BLaER1 treated with 17β-estradiol and CSF1 and Interleukin-3, amounts not matched to agents 10 nM and 100 nM (cell line): ENCODE results near the gene SNX8.

Experiments
- H3K27ac ChIP-seq, 11 experiments: shearing (Covaris generic); formaldehyde crosslinking; 2 replicates each; pipeline ENCODE4 v1.8.1; 2022
- H3K27me3 ChIP-seq, 11 experiments: shearing (Covaris generic); formaldehyde crosslinking; 2 replicates each; pipeline ENCODE4 v1.8.1; 2022
- H3K36me3 ChIP-seq, 11 experiments: shearing (Covaris generic); formaldehyde crosslinking; 2 replicates each; pipeline ENCODE4 v1.8.1; 2022
- H3K4me1 ChIP-seq, 10 experiments: shearing (Covaris generic); formaldehyde crosslinking; 2 replicates each; pipeline ENCODE4 v1.8.1; 2022
- H3K4me2 ChIP-seq, 11 experiments: shearing (Covaris generic); formaldehyde crosslinking; 2 replicates each; pipeline ENCODE4 v1.8.1; 2022
- H3K4me3 ChIP-seq, 10 experiments: shearing (Covaris generic); formaldehyde crosslinking; 2 replicates each; pipeline ENCODE4 v1.8.1; 2022
- H3K9ac ChIP-seq, 11 experiments: shearing (Covaris generic); formaldehyde crosslinking; 2 replicates each; pipeline ENCODE4 v1.8.1; 2022
- H3K9me3 ChIP-seq, 11 experiments: shearing (Covaris generic); formaldehyde crosslinking; replicated peaks in 1 of 11; 2 replicates each; pipeline ENCODE4 v1.8.1; 2022
- H4K20me1 ChIP-seq, 11 experiments: shearing (Covaris generic); formaldehyde crosslinking; 2 replicates each; pipeline ENCODE4 v1.8.1; 2022
- Cebpa-rat ChIP-seq, 11 experiments: shearing (Covaris generic); IDR thresholded peaks; 2 replicates each; pipeline ENCODE4 v1.8.1; 2022

The SNX8 gene

DNA sequence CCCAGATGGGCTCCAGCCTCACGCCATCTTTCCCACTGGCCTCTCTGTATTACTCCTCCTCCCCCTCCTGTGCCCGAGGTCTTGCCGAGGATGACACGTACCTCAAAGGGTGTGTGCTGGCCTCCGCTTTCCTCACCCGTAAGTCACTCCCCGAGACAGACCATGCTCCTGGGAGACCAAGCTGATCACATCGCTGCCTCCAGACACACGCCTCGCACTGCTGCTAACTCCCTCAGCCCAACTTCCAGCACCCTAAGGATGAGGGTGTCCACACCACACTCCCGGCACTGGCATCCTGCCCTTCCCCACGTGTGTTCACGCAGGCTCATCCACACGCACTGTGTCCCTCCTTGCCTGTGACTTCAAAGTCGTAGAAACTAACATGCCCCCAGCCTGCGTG lies 105.5 kb downstream of the SNX8 start:
- H3K36me3 ChIP-seq, result peaks cover 61 to 86% (median 68%) of the 10 kb centered on the region in 11 experiments

GRCh38 chr7:2205036-2205780 lies 109.0 kb downstream of the SNX8 start:
- Histone ChIP-seq H3K9me3 (no peaks in the 10 kb centered on the region), H3K4me2 (no peak overlapping the region), H4K20me1 (peaks cover 29 to 95% (median 76%) of the 10 kb centered on the region in 11 experiments; a peak in 21 of 22 replicates), H3K9ac (no peak overlapping the region), H3K4me3 (no peak overlapping the region), H3K27ac (no peak overlapping the region), H3K4me1 (peaks cover 34 to 77% (median 68%) of the 10 kb centered on the region in 10 experiments), H3K36me3 (peaks cover 33 to 69% (median 50%) of the 10 kb centered on the region in 11 experiments), H3K27me3 (no peaks in the 10 kb centered on the region)
- no peak for TF ChIP-seq Cebpa-rat (IDR thresholded peaks at IDR 0.05)

More for the DNA sequence above, 105.5 kb downstream of the SNX8 start:
- H3K9ac ChIP-seq, result peak overlapping the region in 6 of 11 experiments; percentile 10 to 53 (median 26); a peak in 7 of 22 replicates
- H3K27me3 ChIP-seq, result no peaks in the 10 kb centered on the region
- peaks cover 21 to 95% (median 66%) of the 10 kb centered on the region in 11 experiments; a peak in 21 of 22 replicates for H4K20me1 ChIP-seq
- TF ChIP-seq Cebpa-rat (IDR thresholded peaks at IDR 0.05), result no peak
- 0 out of 22 replicates have a peak overlapping the region, but pooled peaks of 1 of the 11 experiments have one; percentile 12 for H3K27ac ChIP-seq
- no peaks in the 10 kb centered on the region for H3K9me3 ChIP-seq
- H3K4me3 ChIP-seq, result no peak overlapping the region
- peaks cover 10 to 43% (median 39%) of the 10 kb centered on the region in 10 experiments for H3K4me1 ChIP-seq
- peak overlapping the region in 9 of 11 experiments; percentile 33 to 79 (median 52); a peak in 13 of 22 replicates for H3K4me2 ChIP-seq

DNA sequence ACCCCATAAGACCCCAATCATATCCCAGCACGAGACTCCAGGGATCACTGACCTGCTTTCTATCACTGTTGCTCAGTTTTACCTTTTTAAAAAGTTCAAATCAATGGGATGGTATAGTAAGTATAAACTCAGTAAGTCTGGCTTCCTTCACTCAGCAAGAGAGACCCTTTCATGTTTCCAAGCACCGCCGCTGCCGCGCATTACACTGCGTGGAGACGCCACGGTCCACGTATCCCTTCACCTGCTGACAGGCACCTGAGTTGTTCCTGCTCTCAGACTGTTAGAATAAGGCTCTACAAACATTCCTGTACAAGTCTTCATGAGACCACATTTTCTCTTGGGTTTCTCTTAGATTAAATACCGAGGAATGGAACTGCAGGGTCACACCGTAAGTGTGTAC lies 109.8 kb downstream of the SNX8 start:
- Histone ChIP-seq H3K4me2 (peak overlapping the region; percentile 46 to 77 (median 73); a peak in 21 of 22 replicates), H3K9ac (no peak overlapping the region), H3K27ac (no peak overlapping the region), H3K4me3 (no peak overlapping the region), H3K36me3 (peaks cover 39 to 75% (median 57%) of the 10 kb centered on the region in 11 experiments), H3K4me1 (peaks cover 31 to 77% (median 62%) of the 10 kb centered on the region in 10 experiments), H4K20me1 (peaks cover 21 to 95% (median 71%) of the 10 kb centered on the region in 11 experiments; a peak in 20 of 22 replicates), H3K27me3 (no peaks in the 10 kb centered on the region), H3K9me3 (no peaks in the 10 kb centered on the region)
- TF ChIP-seq Cebpa-rat (IDR thresholded peaks at IDR 0.05), result no peak

DNA sequence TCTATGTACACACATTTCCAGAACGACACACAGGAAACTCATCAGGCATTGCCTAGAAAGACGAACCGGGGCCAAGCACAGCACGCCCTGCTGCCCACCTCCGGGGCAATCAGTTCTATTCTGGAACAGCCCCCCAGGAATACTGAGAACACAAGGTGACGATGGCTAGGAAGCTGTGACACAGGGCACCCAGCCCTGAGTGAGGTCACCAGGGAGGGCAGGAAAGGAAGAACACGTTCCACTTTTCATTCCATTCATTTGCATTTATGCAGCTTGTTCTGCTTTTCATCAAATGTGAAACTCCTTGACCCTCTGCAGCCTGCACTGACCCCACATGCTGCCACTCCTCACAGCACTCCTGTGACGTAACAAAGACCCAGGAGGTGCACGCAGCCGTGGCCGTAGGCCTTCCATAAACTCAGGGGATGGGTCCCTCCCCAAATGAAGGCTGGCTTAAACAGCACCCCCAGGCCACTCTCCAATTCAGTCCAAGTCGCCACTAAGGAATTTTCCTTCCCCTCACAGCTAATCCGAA lies 110.4 kb downstream of the SNX8 start:
- H3K27ac ChIP-seq, result no peak overlapping the region
- TF ChIP-seq Cebpa-rat (IDR thresholded peaks at IDR 0.05), result no peak
- no peaks in the 10 kb centered on the region for H3K27me3 ChIP-seq
- H3K36me3 ChIP-seq, result peaks cover 45 to 78% (median 63%) of the 10 kb centered on the region in 11 experiments
- H3K9ac ChIP-seq, result peak overlapping the region in 4 of 11 experiments; percentile 16 to 47 (median 24); a peak in 4 of 22 replicates
- H3K4me3 ChIP-seq, result no peak overlapping the region
- peaks cover 15 to 95% (median 68%) of the 10 kb centered on the region in 11 experiments; a peak in 20 of 22 replicates for H4K20me1 ChIP-seq
- H3K9me3 ChIP-seq, result no peaks in the 10 kb centered on the region
- H3K4me2 ChIP-seq, result peak overlapping the region; percentile 46 to 77 (median 73)
- H3K4me1 ChIP-seq, result peaks cover 31 to 77% (median 60%) of the 10 kb centered on the region in 10 experiments

- Histone ChIP-seq H3K36me3 (peaks cover 38 to 78% (median 63%) of the 10 kb centered on the region in 11 experiments), H3K4me2 (peak overlapping the region; percentile 46 to 77 (median 73)), H3K4me1 (peaks cover 31 to 77% (median 60%) of the 10 kb centered on the region in 10 experiments), H3K9ac (peak overlapping the region in 4 of 11 experiments; percentile 16 to 47 (median 24); a peak in 4 of 22 replicates), H3K27ac (0 out of 22 replicates have a peak overlapping the region, but pooled peaks of 1 of the 11 experiments have one; percentile 28), H3K9me3 (no peaks in the 10 kb centered on the region), H4K20me1 (peaks cover 11 to 95% (median 68%) of the 10 kb centered on the region in 11 experiments; a peak in 19 of 22 replicates), H3K27me3 (no peaks in the 10 kb centered on the region), H3K4me3 (no peak overlapping the region)
- no peak for TF ChIP-seq Cebpa-rat (IDR thresholded peaks at IDR 0.05)
Measured at GRCh38 chr7:2202901-2203765, 111.1 kb downstream of the SNX8 start.

DNA sequence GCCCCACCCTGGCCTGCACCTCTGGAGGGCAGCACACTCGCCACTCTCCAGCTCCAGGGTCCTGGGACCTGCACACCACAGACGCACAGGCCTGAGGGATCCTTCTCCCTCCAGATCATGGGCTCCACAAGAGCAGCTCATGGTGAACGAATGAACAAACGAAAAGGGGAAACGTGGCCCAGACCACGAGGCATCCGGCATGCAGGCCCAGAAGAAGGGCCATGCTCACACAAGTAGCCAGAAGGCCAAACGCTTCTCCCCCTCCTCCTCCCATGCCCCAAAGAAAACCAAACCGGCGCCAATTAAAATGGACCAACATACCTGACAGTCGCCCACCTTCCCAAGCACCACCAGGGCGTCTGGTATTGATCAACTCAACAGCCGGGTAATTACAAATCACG lies 111.9 kb downstream of the SNX8 start:
- no peaks in the 10 kb centered on the region for H3K9me3 ChIP-seq
- H3K36me3 ChIP-seq, result peaks cover 30 to 71% (median 55%) of the 10 kb centered on the region in 11 experiments
- no peak overlapping the region for H3K4me3 ChIP-seq
- peak overlapping the region; percentile 46 to 77 (median 73) for H3K4me2 ChIP-seq
- peak overlapping the region in 3 of 11 experiments; percentile 16 to 47 (median 33); a peak in 3 of 22 replicates for H3K9ac ChIP-seq
- H3K27me3 ChIP-seq, result no peaks in the 10 kb centered on the region
- H4K20me1 ChIP-seq, result peaks cover 15 to 95% (median 72%) of the 10 kb centered on the region in 11 experiments; a peak in 20 of 22 replicates
- peaks cover 31 to 77% (median 62%) of the 10 kb centered on the region in 10 experiments for H3K4me1 ChIP-seq
- peak overlapping the region in 5 of 11 experiments; percentile 3 to 45 (median 23); a peak in 3 of 22 replicates for H3K27ac ChIP-seq
- TF ChIP-seq Cebpa-rat (IDR thresholded peaks at IDR 0.05), result no peak
